K562 (cell line): ENCODE measurements around the gene MYOZ2. TPM values are rescaled to one million over a fixed set of nuclear protein-coding genes. Genes with fewer than 3 reads are reported as not detected.

Experiments
- ATAC-seq: fragments of 200-7000 bp; cut with Tn5 transposase; 3 replicates; pipeline ENCODE4 v1.9.1; 2020; ENCODE audit warnings: moderate library complexity
- BruUV-seq: library from RNA; stranded (reverse); fragments of 400-500 nt; replicated peaks from 2 replicates; lab custom pipeline; 2021; lab: Mats Ljungman, UMichigan
- CTCF ChIA-PET: fragments of 300-600 bp; formaldehyde crosslinking; extraction: SDS; loops from one replicate; lab custom pipeline; 2021; ENCODE audit warnings: low intra/inter-chr PET ratio; lab: Yijun Ruan, JAX
- POLR2A ChIA-PET: fragments of 300-600, 350-650 bp; sonication (Branson Sonifier 250); formaldehyde crosslinking; extraction: SDS; loops from one replicate; lab custom pipeline; 2021; ENCODE audit warnings: antibody characterized with exemption, inconsistent platforms; lab: Yijun Ruan, JAX
- DNase-seq, 4 experiments: peaks; one replicate each; pipeline versions ENCODE4 v3.0.0 to v3.0.0-alpha.2; 2011 to 2018; ENCODE audit warnings: low spot score in 3 of 4, mixed read lengths in 3 of 4; ENCODE audit errors: extremely low read depth in 1 of 4
- FAIRE-seq: peaks from 2 replicates; lab custom pipeline; 2011; peaks lifted over from hg19 to GRCh38; lab: Jason Lieb, UNC
- H2AFZ ChIP-seq: 2 replicates; pipeline ENCODE4 v1.6.0; 2011; ENCODE audit warnings: low read depth, low read length, control low read depth, inconsistent platforms
- H3K27ac ChIP-seq: fragments of 200-600 bp; 3 replicates; pipeline ENCODE4 v1.8.0; 2011; ENCODE audit warnings: low read depth, mild to moderate bottlenecking, control low read depth, inconsistent platforms, low read length, moderate library complexity, mixed read lengths; ENCODE audit errors: extremely low read depth
- H3K27me3 ChIP-seq, 2 experiments: fragments of 300-600 bp in 1 of 2; 2 replicates in 1 of 2; 3 replicates in 1 of 2; pipeline versions ENCODE4 v1.6.0 to v1.8.0; 2011; ENCODE audit warnings: inconsistent platforms in 2 of 2, low read length in 2 of 2, mild to moderate bottlenecking in 1 of 2, mixed read lengths in 1 of 2, moderate library complexity in 1 of 2; ENCODE audit not compliant: control insufficient read depth in 2 of 2, insufficient read depth in 2 of 2
- H3K36me3 ChIP-seq: fragments of 300-600 bp; 3 replicates; pipeline ENCODE4 v1.8.0; 2011; ENCODE audit warnings: mild to moderate bottlenecking, low read length, inconsistent platforms; ENCODE audit not compliant: control insufficient read depth, insufficient read depth
- H3K4me1 ChIP-seq, 2 experiments: fragments of 200-600 bp in 1 of 2; replicated peaks in 1 of 2; 2 replicates in 1 of 2; 3 replicates in 1 of 2; pipeline versions ENCODE4 v1.5.1 to v1.8.0; 2011; ENCODE audit warnings: inconsistent platforms in 2 of 2, low read length in 2 of 2, mild to moderate bottlenecking in 1 of 2, mixed read lengths in 1 of 2, moderate library complexity in 1 of 2; ENCODE audit not compliant: control insufficient read depth in 2 of 2, insufficient read depth in 2 of 2
- H3K4me2 ChIP-seq: 2 replicates; pipeline ENCODE4 v1.6.1; 2011; ENCODE audit warnings: low read length, control low read depth, inconsistent platforms, mixed read lengths; ENCODE audit not compliant: insufficient read depth
- H3K4me3 ChIP-seq: fragments of 200-600 bp; sonication (generic), shearing (Covaris generic); 2 replicates; pipeline ENCODE4 v1.5.1; 2016; ENCODE audit warnings: control low read depth, inconsistent platforms
- H3K79me2 ChIP-seq: fragments of 200-600 bp; 3 replicates; pipeline ENCODE4 v1.8.0; 2011; ENCODE audit warnings: low read length, inconsistent platforms; ENCODE audit not compliant: control insufficient read depth, insufficient read depth
- H3K9ac ChIP-seq, 2 experiments: 2 replicates each; pipeline versions ENCODE4 v1.6.0 to v1.6.1; 2011; ENCODE audit warnings: low read depth in 2 of 2, low read length in 2 of 2, control low read depth in 1 of 2, inconsistent platforms in 1 of 2, mild to moderate bottlenecking in 1 of 2, mixed read lengths in 1 of 2; ENCODE audit not compliant: insufficient read depth in 1 of 2
- H3K9me1 ChIP-seq: one replicate; pipeline ENCODE4 v1.6.0; 2011; ENCODE audit warnings: inconsistent platforms, mild to moderate bottlenecking, low read length, moderate library complexity; ENCODE audit not compliant: control insufficient read depth, insufficient read depth
- H3K9me3 ChIP-seq: replicated peaks from 2 replicates; pipeline ENCODE4 v1.5.1; 2011; ENCODE audit warnings: low read depth, low read length, inconsistent platforms; ENCODE audit not compliant: control insufficient read depth, insufficient read depth
- H4K20me1 ChIP-seq: replicated peaks from 2 replicates; pipeline ENCODE4 v1.6.1; 2011; ENCODE audit warnings: low read length, inconsistent platforms, mixed read lengths; ENCODE audit not compliant: control insufficient read depth, insufficient read depth
- E2F6 ChIP-seq, 2 experiments: IDR thresholded peaks; 2 replicates each; pipeline ENCODE4 v1.6.1; 2011; ENCODE audit warnings: borderline replicate concordance in 1 of 2, control low read depth in 1 of 2, low read depth in 1 of 2, low read length in 1 of 2, mild to moderate bottlenecking in 1 of 2, mixed read lengths in 1 of 2, moderate library complexity in 1 of 2; ENCODE audit not compliant: insufficient read depth in 1 of 2, insufficient read length in 1 of 2, poor library complexity in 1 of 2, severe bottlenecking in 1 of 2; ENCODE audit errors: extremely low read depth in 1 of 2
- FOXO4 ChIP-seq: fragments of 450-650 bp; formaldehyde crosslinking; IDR thresholded peaks from 2 replicates; pipeline ENCODE4 v1.4.0; 2020; ENCODE audit warnings: mild to moderate bottlenecking, moderate library complexity
- PKNOX1 ChIP-seq: fragments of 450-650 bp; IDR thresholded peaks from 2 replicates; pipeline ENCODE4 v1.6.1; 2016
- RFX1 ChIP-seq: fragments of 450-650 bp; IDR thresholded peaks from 2 replicates; pipeline ENCODE4 v1.6.1; 2016; ENCODE audit warnings: mild to moderate bottlenecking, moderate library complexity
- ZBTB17 ChIP-seq: fragments of 450-650 bp; formaldehyde crosslinking; IDR thresholded peaks from 2 replicates; pipeline ENCODE4 v1.4.0; 2020; ENCODE audit warnings: mild to moderate bottlenecking
- WGBS: fragments of 100-300 bp; shearing (Covaris generic); methylation state at CpG from one replicate; pipeline ENCODE4 v1.1.6; 2016; ENCODE audit warnings: low coverage, mixed read lengths; ENCODE audit not compliant: insufficient coverage; ENCODE audit errors: missing lambda C conversion rate; 5-methylcytosine and 5-hydroxymethylcytosine counted together
- in situ Hi-C: fragments of 300-500 bp; cut with MboI; formaldehyde crosslinking; loops from 4 replicates; pipeline ENCODE4 v1.15.0; 2018; ENCODE audit warnings: inconsistent platforms, mixed read lengths
- intact Hi-C: fragments of 100-400 bp; cut with micrococcal nuclease; formaldehyde crosslinking; loops from 2 replicates; pipeline ENCODE4 v1.14.2; 2022
- polyA plus RNA-seq, 8 experiments: library from polyadenylated mRNA; depleted of rRNA in 4 of 8; stranded (reverse) in 5 of 8; unstranded in 3 of 8; fragments of >200 nt; fragmentation: Nextera tagmentation in 2 of 8; fragmentation: Illumina TruSeq in 1 of 8; extraction: Ambion mirVana in 2 of 8; extraction: Trizol in 1 of 8; gene quantifications; 2 replicates each; pipeline versions ENCODE4 v1.2.1 to v1.2.3, GENCODE V29; 2011 to 2014; ENCODE audit warnings: inconsistent platforms in 1 of 8, missing spikeins in 1 of 8
- total RNA-seq, 7 experiments: library from RNA; depleted of rRNA in 6 of 7; stranded (reverse); fragments of >200 nt in 6 of 7; fragmentation: Illumina TruSeq in 2 of 7; extraction: Trizol in 2 of 7; gene quantifications; 2 replicates each; pipeline versions ENCODE4 v1.2.1 to v1.2.3, GENCODE V29; 2011 to 2021; ENCODE audit warnings: low replicate concordance in 1 of 7
- TF ChIP-seq, protein P1 (sequence below): IDR thresholded peaks from 2 replicates; pipeline ENCODE4 v1.6.1; 2011; ENCODE audit not compliant: insufficient read length; ENCODE audit errors: extremely low read depth
- TF ChIP-seq, protein P2 (sequence below): fragments of 250-450 bp; sonication (Bioruptor Pico); IDR thresholded peaks from 2 replicates; pipeline ENCODE4 v1.4.0; 2020

Gene MYOZ2
- total and polyA plus RNA-seq, 9 of the 15 experiments (the other 6 are each of a cell fraction or from before 2014, with no cell fraction given): not detected

DNA sequence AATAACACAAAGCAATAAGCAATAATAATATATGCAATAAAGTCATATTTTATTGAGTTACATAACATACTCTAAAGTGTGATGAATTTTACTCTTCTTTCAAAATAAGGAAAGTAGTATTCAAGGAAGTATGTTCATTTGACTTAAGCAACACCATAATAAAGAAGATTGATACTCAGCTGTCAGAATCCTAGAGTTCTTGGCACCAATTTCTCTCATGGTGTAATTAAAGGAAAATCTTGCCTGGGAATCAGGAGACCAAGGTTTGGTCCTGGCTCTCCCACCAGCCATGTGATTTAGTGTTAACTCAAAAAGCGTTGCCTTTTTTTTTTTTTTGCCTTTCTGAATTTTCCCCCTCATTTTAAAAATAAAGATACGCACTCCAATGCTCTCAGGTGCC lies 17.1 kb downstream of the MYOZ2 start:
- H3K27ac ChIP-seq: no peak overlapping the region
- no peaks in the 10 kb centered on the region for H4K20me1 ChIP-seq
- no peaks in the 10 kb centered on the region for H3K79me2 ChIP-seq
- intact Hi-C loops: no loop called here
- ChIA-PET CTCF (no interaction called here), POLR2A (no interaction called here)
- H3K27me3 ChIP-seq: no peaks in the 10 kb centered on the region; a peak in 1 of 5 replicates
- H3K36me3 ChIP-seq: no peaks in the 10 kb centered on the region
- no peaks in the 10 kb centered on the region for H3K9me3 ChIP-seq
- DNase-seq: no peak
- H2AFZ ChIP-seq: no peak overlapping the region
- BruUV-seq: no TSS peak
- H3K4me1 ChIP-seq: no peaks in the 10 kb centered on the region
- no peak overlapping the region for H3K4me3 ChIP-seq
- H3K9ac ChIP-seq: no peak overlapping the region
- no peak for FAIRE-seq
- H3K4me2 ChIP-seq: no peak overlapping the region
- in situ Hi-C loops: no loop called here
- no peaks in the 10 kb centered on the region for H3K9me1 ChIP-seq
- 0% methylated on average over 1 of the region's 2 CpGs for WGBS
- ATAC-seq: no peak
- TF ChIP-seq FOXO4 (CRISPR knock-in tag) (no peak), ZBTB17 (CRISPR knock-in tag) (no peak), RFX1 (no peak), E2F6 (IDR thresholded peaks at IDR 0.05; ENCODE audit: borderline replicate concordance in 1 of 2, extremely low read depth in 1 of 2, insufficient read depth in 1 of 2, insufficient read length in 1 of 2, low read depth in 1 of 2, low read length in 1 of 2, poor library complexity in 1 of 2, severe bottlenecking in 1 of 2) (no peak), PKNOX1 (no peak)
- TF ChIP-seq, protein P1, sequence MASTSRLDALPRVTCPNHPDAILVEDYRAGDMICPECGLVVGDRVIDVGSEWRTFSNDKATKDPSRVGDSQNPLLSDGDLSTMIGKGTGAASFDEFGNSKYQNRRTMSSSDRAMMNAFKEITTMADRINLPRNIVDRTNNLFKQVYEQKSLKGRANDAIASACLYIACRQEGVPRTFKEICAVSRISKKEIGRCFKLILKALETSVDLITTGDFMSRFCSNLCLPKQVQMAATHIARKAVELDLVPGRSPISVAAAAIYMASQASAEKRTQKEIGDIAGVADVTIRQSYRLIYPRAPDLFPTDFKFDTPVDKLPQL: no peak
- TF ChIP-seq, protein P2, sequence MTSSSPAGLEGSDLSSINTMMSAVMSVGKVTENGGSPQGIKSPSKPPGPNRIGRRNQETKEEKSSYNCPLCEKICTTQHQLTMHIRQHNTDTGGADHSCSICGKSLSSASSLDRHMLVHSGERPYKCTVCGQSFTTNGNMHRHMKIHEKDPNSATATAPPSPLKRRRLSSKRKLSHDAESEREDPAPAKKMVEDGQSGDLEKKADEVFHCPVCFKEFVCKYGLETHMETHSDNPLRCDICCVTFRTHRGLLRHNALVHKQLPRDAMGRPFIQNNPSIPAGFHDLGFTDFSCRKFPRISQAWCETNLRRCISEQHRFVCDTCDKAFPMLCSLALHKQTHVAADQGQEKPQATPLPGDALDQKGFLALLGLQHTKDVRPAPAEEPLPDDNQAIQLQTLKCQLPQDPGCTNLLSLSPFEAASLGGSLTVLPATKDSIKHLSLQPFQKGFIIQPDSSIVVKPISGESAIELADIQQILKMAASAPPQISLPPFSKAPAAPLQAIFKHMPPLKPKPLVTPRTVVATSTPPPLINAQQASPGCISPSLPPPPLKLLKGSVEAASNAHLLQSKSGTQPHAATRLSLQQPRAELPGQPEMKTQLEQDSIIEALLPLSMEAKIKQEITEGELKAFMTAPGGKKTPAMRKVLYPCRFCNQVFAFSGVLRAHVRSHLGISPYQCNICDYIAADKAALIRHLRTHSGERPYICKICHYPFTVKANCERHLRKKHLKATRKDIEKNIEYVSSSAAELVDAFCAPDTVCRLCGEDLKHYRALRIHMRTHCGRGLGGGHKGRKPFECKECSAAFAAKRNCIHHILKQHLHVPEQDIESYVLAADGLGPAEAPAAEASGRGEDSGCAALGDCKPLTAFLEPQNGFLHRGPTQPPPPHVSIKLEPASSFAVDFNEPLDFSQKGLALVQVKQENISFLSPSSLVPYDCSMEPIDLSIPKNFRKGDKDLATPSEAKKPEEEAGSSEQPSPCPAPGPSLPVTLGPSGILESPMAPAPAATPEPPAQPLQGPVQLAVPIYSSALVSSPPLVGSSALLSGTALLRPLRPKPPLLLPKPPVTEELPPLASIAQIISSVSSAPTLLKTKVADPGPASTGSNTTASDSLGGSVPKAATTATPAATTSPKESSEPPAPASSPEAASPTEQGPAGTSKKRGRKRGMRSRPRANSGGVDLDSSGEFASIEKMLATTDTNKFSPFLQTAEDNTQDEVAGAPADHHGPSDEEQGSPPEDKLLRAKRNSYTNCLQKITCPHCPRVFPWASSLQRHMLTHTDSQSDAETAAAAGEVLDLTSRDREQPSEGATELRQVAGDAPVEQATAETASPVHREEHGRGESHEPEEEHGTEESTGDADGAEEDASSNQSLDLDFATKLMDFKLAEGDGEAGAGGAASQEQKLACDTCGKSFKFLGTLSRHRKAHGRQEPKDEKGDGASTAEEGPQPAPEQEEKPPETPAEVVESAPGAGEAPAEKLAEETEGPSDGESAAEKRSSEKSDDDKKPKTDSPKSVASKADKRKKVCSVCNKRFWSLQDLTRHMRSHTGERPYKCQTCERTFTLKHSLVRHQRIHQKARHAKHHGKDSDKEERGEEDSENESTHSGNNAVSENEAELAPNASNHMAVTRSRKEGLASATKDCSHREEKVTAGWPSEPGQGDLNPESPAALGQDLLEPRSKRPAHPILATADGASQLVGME (CRISPR knock-in tag): no peak
